ENCODE results near the gene MCCC1.
"Not testable (repeated sequence)": the region's sequence is repeated elsewhere in the genome, so short reads cannot be mapped to it uniquely, and the experiment has no call there.

MCCC1 gene

GRCh38 chr3:183074881-183075280 lies 24.4 kb downstream of the MCCC1 start:
- Histone ChIP-seq H3K36me3 (ENCODE audit: control insufficient read depth, low read depth, low read length) (peaks cover 8% of the 10 kb centered on the region), H3K9ac (ENCODE audit: low read length) (no peak overlapping the region), H3K27me3 (ENCODE audit: control insufficient read depth, insufficient read depth, low read length) (no peaks in the 10 kb centered on the region), H3K27ac (ENCODE audit: low read length) (no peak overlapping the region), H3K4me3 (ENCODE audit: low read length) (no peak overlapping the region), H3K9me3 (ENCODE audit: control insufficient read depth, low read depth, low read length) (no peaks in the 10 kb centered on the region), H3K4me1 (ENCODE audit: control insufficient read depth, low read depth, low read length) (no peaks in the 10 kb centered on the region)

DNA sequence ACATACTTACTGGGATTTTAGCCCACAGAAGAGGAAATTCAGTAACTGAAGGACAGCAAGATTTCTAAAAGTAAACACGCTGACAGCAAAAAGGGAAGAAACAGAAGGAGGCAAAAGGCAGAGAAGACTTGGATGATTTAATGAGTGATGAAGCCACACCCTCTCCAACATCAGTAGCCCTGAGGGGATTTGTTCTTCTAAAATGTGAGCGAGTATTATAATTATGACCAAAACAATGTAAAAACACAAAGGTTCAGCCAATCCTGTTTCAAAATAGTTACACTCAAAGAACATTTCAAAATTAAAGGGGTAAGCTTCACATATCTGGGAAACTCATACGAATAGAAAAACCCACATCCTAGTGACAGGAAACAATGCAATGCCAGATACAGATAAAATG lies 25.0 kb downstream of the MCCC1 start:
- H3K27ac ChIP-seq (ENCODE audit: low read length): no peak overlapping the region
- no peaks in the 10 kb centered on the region for H3K27me3 ChIP-seq (ENCODE audit: control insufficient read depth, insufficient read depth, low read length)
- no peaks in the 10 kb centered on the region for H3K4me1 ChIP-seq (ENCODE audit: control insufficient read depth, low read depth, low read length)
- no peak overlapping the region for H3K4me3 ChIP-seq (ENCODE audit: low read length)
- H3K9me3 ChIP-seq (ENCODE audit: control insufficient read depth, low read depth, low read length): no peaks in the 10 kb centered on the region
- H3K9ac ChIP-seq (ENCODE audit: low read length): no peak overlapping the region
- peaks cover 10% of the 10 kb centered on the region for H3K36me3 ChIP-seq (ENCODE audit: control insufficient read depth, low read depth, low read length)

DNA sequence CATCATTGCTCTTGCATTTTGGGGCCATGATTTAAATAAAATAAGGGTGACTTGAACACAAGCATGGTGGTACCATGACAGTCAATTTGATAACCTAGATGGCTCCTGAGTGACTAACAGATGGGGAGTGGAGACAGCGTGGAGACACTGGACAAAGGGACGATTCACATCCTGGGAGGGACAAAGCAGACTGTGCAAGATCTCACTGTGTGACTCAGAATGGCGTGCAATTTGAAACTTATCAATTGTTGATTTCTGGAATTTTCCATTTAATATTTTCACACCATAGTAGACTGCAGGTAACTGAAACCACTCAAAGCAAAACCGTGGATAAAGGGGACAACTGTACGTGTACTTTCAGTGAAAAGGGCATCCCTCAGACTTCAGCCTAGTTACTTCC lies 25.5 kb downstream of the MCCC1 start:
- H3K4me3 ChIP-seq (ENCODE audit: low read length): no peak overlapping the region
- H3K36me3 ChIP-seq (ENCODE audit: control insufficient read depth, low read depth, low read length): peaks cover 10% of the 10 kb centered on the region
- no peaks in the 10 kb centered on the region for H3K9me3 ChIP-seq (ENCODE audit: control insufficient read depth, low read depth, low read length)
- no peak overlapping the region for H3K9ac ChIP-seq (ENCODE audit: low read length)
- H3K27me3 ChIP-seq (ENCODE audit: control insufficient read depth, insufficient read depth, low read length): no peaks in the 10 kb centered on the region
- H3K4me1 ChIP-seq (ENCODE audit: control insufficient read depth, low read depth, low read length): no peaks in the 10 kb centered on the region
- no peak overlapping the region for H3K27ac ChIP-seq (ENCODE audit: low read length)

DNA sequence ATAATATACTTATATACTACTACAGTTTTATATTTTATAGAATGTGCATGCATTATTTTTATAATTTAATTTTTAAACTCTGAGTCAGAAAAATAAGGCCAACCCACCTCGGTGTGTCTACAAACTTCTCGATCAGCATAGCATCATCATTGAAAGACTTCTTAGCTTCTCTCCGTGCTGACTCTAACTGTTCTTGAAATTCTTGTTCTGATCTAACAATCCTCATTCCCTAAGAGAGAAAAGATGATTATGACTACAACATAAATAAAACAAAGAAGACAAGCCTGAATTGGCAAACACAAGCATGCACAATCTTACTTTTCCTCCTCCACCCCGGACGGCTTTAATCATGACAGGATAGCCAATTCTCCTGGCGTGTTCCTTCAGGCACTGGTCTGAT lies 28.4 kb downstream of the MCCC1 start:
- Histone ChIP-seq H3K36me3 (ENCODE audit: control insufficient read depth, low read depth, low read length) (peaks cover 18% of the 10 kb centered on the region), H3K4me1 (ENCODE audit: control insufficient read depth, low read depth, low read length) (no peaks in the 10 kb centered on the region), H3K27me3 (ENCODE audit: control insufficient read depth, insufficient read depth, low read length) (no peaks in the 10 kb centered on the region), H3K4me3 (ENCODE audit: low read length) (no peak overlapping the region), H3K27ac (ENCODE audit: low read length) (no peak overlapping the region), H3K9ac (ENCODE audit: low read length) (no peak overlapping the region), H3K9me3 (ENCODE audit: control insufficient read depth, low read depth, low read length) (no peaks in the 10 kb centered on the region)

DNA sequence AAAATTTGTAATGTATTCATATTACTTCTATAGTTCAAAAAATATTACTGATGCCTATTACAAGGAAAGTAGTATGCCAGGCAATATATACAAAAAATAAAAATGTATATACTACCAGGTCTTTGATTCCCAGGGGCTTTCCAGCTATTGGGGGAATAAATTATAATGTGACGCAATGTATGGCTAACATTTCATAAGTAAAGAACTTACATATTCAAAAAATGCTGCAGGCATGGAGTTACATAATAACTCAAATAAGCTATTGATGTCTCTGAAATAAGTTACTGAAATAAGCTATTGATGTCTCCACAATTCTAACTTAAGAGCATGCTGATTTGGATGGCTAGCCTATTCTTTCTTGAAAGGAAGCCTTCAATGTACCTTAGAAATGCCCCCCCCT lies 30.2 kb downstream of the MCCC1 start:
- Histone ChIP-seq H3K27ac (ENCODE audit: low read length) (no peak overlapping the region), H3K9me3 (ENCODE audit: control insufficient read depth, low read depth, low read length) (no peaks in the 10 kb centered on the region), H3K36me3 (ENCODE audit: control insufficient read depth, low read depth, low read length) (peaks cover 18% of the 10 kb centered on the region), H3K27me3 (ENCODE audit: control insufficient read depth, insufficient read depth, low read length) (no peaks in the 10 kb centered on the region), H3K9ac (ENCODE audit: low read length) (no peak overlapping the region), H3K4me1 (ENCODE audit: control insufficient read depth, low read depth, low read length) (no peaks in the 10 kb centered on the region), H3K4me3 (ENCODE audit: low read length) (no peak overlapping the region)

GRCh38 chr3:183066891-183067290 lies 32.4 kb downstream of the MCCC1 start:
- H3K4me3 ChIP-seq (ENCODE audit: low read length); H3K9ac ChIP-seq (ENCODE audit: low read length); H3K27me3 ChIP-seq (ENCODE audit: control insufficient read depth, insufficient read depth, low read length); H3K9me3 ChIP-seq (ENCODE audit: control insufficient read depth, low read depth, low read length); H3K27ac ChIP-seq (ENCODE audit: low read length); H3K4me1 ChIP-seq (ENCODE audit: control insufficient read depth, low read depth, low read length): not testable (repeated sequence)
- H3K36me3 ChIP-seq (ENCODE audit: control insufficient read depth, low read depth, low read length): peaks cover 18% of the 10 kb centered on the region

DNA sequence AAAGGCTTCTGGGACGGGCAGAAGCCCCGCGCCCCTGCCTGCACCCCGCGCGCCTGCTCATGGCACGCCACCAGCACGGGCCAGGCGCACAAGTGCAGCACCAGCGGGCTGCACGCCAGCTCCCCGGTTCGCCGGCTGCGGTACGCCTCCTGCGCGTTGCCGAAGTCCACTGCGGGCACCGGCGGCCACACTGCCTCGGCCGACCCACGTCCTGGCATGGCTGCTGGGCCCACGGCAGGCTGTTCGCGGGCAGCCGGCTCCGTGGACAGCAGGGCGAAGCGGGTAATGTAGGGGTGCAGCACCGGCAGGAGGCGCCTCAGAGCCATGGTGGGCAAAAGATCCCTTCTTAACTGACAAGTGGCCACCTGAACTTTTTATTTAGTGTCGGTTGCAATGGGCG lies 34.8 kb downstream of the MCCC1 start:
- Histone ChIP-seq H3K4me1 (ENCODE audit: control insufficient read depth, low read depth, low read length) (no peaks in the 10 kb centered on the region), H3K27me3 (ENCODE audit: control insufficient read depth, insufficient read depth, low read length) (no peaks in the 10 kb centered on the region), H3K9ac (ENCODE audit: low read length) (no peak overlapping the region), H3K4me3 (ENCODE audit: low read length) (no peak overlapping the region), H3K9me3 (ENCODE audit: control insufficient read depth, low read depth, low read length) (no peaks in the 10 kb centered on the region), H3K36me3 (ENCODE audit: control insufficient read depth, low read depth, low read length) (peaks cover 8% of the 10 kb centered on the region), H3K27ac (ENCODE audit: low read length) (no peak overlapping the region)

GRCh38 chr3:183061391-183062172 lies 37.7 kb downstream of the MCCC1 start:
- no peaks in the 10 kb centered on the region for H3K27me3 ChIP-seq (ENCODE audit: control insufficient read depth, insufficient read depth, low read length)
- no peaks in the 10 kb centered on the region for H3K36me3 ChIP-seq (ENCODE audit: control insufficient read depth, low read depth, low read length)
- no peak overlapping the region for H3K4me3 ChIP-seq (ENCODE audit: low read length)
- no peak overlapping the region for H3K27ac ChIP-seq (ENCODE audit: low read length)
- H3K9ac ChIP-seq (ENCODE audit: low read length): no peak overlapping the region
- H3K9me3 ChIP-seq (ENCODE audit: control insufficient read depth, low read depth, low read length): no peaks in the 10 kb centered on the region
- no peaks in the 10 kb centered on the region for H3K4me1 ChIP-seq (ENCODE audit: control insufficient read depth, low read depth, low read length)

DNA sequence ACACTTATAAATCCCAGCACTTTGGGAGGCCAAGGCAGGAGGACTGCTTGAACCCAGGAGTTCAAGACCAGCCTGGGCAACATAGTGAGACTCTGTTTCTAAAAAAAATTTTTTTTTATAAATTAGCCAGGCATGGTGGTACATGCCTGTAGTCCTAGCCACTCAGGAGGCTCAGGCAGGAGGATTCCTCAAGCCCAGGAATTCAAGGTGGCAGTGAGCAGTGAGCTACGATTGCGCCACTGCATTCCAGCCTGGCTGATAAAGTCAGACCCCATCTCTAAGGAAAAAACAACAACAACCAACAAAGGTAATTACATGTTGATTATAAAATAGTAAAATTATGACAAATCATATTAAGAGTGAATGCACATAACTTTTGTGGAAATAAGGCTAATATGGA lies 40.9 kb downstream of the MCCC1 start:
- H3K36me3 ChIP-seq (ENCODE audit: control insufficient read depth, low read depth, low read length): no peaks in the 10 kb centered on the region
- H3K4me3 ChIP-seq (ENCODE audit: low read length): no peak overlapping the region

GRCh38 chr3:183050706-183051105 lies 48.6 kb downstream of the MCCC1 start:
- no peak overlapping the region for H3K27ac ChIP-seq (ENCODE audit: low read length)
- H3K9me3 ChIP-seq (ENCODE audit: control insufficient read depth, low read depth, low read length): no peaks in the 10 kb centered on the region
- H3K27me3 ChIP-seq (ENCODE audit: control insufficient read depth, insufficient read depth, low read length): no peaks in the 10 kb centered on the region

More for the DNA sequence above, 40.9 kb downstream of the MCCC1 start:
- H3K9ac ChIP-seq (ENCODE audit: low read length): no peak overlapping the region
- no peak overlapping the region for H3K27ac ChIP-seq (ENCODE audit: low read length)
- no peaks in the 10 kb centered on the region for H3K4me1 ChIP-seq (ENCODE audit: control insufficient read depth, low read depth, low read length)
- H3K27me3 ChIP-seq (ENCODE audit: control insufficient read depth, insufficient read depth, low read length): no peaks in the 10 kb centered on the region
- no peaks in the 10 kb centered on the region for H3K9me3 ChIP-seq (ENCODE audit: control insufficient read depth, low read depth, low read length)

GRCh38 chr3:183046883-183047282 lies 52.4 kb downstream of the MCCC1 start:
- H3K27ac ChIP-seq (ENCODE audit: low read length): no peak overlapping the region
- no peaks in the 10 kb centered on the region for H3K9me3 ChIP-seq (ENCODE audit: control insufficient read depth, low read depth, low read length)
- peaks cover 4% of the 10 kb centered on the region for H3K36me3 ChIP-seq (ENCODE audit: control insufficient read depth, low read depth, low read length)
- no peak overlapping the region for H3K9ac ChIP-seq (ENCODE audit: low read length)
- H3K27me3 ChIP-seq (ENCODE audit: control insufficient read depth, insufficient read depth, low read length): no peaks in the 10 kb centered on the region
- no peak overlapping the region for H3K4me3 ChIP-seq (ENCODE audit: low read length)
- no peaks in the 10 kb centered on the region for H3K4me1 ChIP-seq (ENCODE audit: control insufficient read depth, low read depth, low read length)

More at GRCh38 chr3:183050706-183051105, 48.6 kb downstream of the MCCC1 start:
- Histone ChIP-seq H3K4me1 (ENCODE audit: control insufficient read depth, low read depth, low read length) (no peaks in the 10 kb centered on the region), H3K36me3 (ENCODE audit: control insufficient read depth, low read depth, low read length) (peaks cover 4% of the 10 kb centered on the region), H3K4me3 (ENCODE audit: low read length) (no peak overlapping the region), H3K9ac (ENCODE audit: low read length) (no peak overlapping the region)

DNA sequence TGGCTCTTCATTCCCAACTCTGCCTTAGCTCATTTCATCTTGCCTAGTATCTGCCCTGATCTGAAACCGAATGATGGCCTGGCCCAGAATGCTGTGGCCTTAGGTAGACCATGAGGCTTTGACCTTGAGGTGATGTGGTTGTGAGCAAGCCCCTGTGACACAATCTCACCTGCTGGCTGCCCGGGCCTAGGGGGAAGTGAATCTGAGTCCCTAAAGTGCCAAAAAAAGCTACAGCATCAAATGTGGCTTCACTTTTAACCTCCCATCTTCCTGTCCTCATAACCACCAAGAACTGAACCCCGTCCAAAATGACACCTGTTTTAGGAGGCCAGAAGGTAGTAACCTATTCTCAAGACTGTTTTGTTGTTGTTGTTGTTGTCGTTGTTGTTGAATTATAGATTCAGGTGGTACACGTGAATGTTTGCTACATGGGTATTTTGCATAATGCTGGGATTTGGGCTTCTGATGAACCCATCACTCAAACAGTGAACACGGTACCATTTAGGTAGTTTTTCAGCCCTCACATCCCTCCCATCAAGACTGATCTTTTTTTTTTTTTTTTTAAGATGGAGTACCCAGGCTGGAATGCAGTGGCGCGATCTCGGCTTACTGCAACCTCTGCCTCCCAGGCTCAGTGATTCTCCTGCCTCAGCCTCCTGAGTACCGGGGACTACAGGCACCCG lies 54.6 kb downstream of the MCCC1 start:
- Histone ChIP-seq H3K9ac (ENCODE audit: low read length) (no peak overlapping the region), H3K36me3 (ENCODE audit: control insufficient read depth, low read depth, low read length) (peaks cover 5% of the 10 kb centered on the region)

More for the DNA sequence above, 54.6 kb downstream of the MCCC1 start:
- H3K27ac ChIP-seq (ENCODE audit: low read length): no peak overlapping the region
- no peaks in the 10 kb centered on the region for H3K27me3 ChIP-seq (ENCODE audit: control insufficient read depth, insufficient read depth, low read length)
- H3K4me1 ChIP-seq (ENCODE audit: control insufficient read depth, low read depth, low read length): no peaks in the 10 kb centered on the region
- H3K9me3 ChIP-seq (ENCODE audit: control insufficient read depth, low read depth, low read length): no peaks in the 10 kb centered on the region
- H3K4me3 ChIP-seq (ENCODE audit: low read length): no peak overlapping the region
